Stimulated activated CD4-positive, alpha-beta T cell treated with anti-CD3 and anti-CD28 coated beads, Interleukin-1b, Interleukin-23, amount 100 ng/mL, for 48 hours (primary cell): ENCODE measurements around the gene MDK.
A peak's percentile ranks its signal among the peaks of the same experiment; 100 is the strongest.

Experiments used
- DNase-seq: peaks from one replicate; pipeline ENCODE4 v3.0.0-alpha.2; 2020

MDK gene

DNA sequence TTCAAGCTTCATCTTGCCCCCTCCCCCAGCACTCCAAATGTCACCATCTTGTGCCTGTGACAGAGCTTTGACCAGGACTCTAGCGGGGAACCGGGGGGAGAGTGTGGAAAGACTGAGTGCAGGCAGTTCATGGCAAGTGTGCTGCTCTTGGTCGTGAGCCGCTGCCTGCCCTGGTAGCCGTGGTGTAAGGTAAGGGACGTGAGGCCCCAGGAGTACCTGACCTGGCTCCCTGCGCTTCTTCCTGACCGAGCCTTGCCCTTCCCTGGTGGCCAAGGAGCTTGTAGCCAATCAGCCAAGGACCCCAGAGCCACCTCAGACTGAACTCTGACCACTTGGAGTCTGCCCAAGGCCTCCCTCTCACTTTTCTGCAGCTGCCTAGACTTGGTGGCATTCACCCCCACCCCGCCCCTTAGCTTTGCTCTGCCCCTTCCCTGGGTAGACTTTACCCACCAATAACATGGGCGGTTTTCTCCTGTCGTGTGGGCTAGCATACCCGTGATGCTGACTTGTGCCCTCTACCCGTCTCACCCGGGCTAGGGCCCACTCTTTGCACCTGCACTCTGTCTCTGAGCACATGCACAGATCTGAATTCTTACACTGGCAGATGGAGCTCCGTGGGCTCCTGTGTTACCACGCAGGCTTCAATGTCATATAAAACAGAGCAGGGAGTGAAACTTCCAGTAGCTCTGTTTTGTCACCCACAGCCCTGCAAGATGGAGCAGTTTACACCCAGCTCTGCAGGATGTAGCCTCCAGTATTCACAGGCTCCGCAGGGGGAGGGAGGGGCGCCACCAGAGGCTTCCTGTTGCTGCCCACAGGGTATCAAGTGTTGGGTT lies 32.7 kb upstream of the MDK start:
- DNase-seq, result no peak

DNA sequence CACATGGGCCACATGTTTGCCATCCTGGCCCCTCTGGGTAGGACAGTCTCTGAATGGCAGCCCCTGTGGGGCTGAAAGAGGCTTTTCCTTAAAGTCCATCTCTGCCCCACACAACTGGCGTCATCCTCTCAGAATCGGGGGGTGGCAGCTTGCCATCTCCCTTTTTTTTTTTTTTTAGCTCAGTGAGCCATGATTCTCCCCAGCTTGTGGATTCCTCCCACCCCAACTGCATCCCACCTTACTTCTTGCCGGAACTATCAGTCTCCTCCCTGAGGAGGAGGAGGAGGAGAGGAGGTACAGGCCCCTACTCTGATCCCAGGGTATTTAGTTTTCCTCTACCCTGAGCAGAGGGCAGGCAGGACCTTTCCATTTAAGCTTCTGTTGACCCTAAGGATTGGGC lies 30.8 kb upstream of the MDK start:
- DNase-seq, result no peak

DNA sequence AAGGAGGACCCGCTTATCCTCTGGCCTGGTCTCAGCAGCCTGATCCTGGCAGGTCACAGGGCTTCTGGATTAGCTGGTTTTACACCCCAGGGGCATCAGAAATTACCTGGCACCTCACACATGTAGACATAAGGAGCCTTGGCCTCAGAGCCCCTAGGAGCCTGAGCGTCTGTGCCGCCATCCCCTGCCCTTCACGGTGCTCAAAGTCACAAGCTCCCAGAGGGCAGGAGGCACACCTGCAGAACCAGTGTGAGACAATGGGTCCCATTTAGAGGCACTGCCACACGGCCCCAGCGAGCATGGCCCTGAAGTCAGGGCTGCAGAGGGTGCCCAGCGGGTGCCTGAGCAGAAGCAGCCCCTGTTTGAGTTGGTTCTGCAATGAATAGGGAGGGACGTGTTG lies 30.3 kb upstream of the MDK start:
- DNase-seq, result no peak

DNA sequence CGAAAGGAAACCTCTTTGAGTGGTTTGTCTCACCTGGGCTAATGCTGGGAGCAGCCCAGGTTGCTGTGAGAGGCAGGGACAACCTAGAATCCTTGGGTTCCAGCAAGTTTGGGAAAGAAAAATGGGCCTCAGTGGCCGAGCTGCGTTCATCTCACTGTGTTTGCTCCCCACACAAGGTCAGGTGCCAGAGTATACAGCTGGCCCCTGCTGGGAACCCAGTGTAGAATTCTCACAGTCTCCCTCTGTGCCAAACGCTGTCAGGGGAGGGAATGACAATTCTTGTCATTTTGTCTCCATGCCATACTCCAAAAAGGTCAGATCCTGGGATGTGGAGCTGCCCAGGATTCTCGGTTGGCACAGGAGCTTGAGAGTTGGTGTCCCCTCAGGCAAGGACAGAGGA lies 29.9 kb upstream of the MDK start:
- no peak for DNase-seq

DNA sequence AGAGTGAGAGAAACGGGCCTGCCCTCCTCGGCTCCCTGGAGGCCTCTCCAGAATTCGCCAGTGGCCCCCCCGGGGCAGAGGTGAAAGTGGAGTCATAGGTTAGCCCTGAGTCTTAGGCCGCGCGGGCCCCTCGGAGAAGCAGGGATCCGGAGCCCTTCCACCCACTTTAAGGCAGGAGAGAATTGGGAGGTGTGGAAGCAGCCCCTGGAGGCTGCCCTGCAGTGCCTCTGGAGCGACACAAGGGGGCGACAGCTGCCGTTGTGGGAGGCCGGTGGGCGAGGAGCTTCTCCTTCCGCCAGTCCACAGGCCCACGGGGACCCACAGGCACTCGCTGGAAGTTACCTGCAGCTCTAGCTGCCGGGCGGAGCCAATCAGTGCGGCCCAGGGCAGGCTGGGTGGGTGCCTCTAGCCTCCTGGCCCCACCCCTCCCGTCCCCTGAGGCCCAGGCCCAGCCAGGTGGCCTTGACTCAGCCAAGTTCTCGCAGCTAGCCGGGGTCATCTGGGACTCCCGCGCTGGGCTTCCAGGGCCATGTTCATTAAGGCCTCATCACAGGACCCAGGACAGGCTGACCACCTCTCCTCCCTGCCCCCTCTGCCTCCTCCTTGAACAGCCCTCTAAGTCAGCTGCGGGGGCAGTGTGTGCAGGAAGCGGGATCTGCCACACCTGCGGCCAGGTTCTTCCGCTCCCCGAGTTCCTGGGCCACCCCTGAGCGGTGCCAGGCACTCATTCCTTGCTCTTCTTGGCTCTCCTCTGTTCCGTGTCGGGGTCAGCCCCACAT lies 29.2 kb upstream of the MDK start:
- peak; percentile 81 for DNase-seq

DNA sequence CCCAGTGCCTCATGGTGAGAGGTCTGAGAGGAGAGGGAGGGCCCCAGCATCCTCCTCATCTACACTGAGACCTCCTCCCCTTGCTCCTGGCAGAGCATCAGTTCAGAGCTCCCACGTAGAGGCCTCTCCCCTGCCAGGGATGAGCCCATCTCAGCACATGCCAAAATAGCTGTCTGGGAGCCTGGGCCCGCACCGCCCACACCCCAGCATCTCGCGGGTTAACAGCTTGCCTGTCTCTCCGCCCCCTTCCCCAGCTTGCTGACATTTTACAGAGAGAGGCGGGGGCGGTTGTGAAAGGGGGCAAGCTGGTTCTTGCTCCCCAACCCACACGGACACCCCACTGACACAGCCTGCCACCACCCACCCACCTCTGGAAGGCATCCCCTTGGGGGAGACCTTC lies 27.8 kb upstream of the MDK start:
- DNase-seq, result peak; percentile 71

DNA sequence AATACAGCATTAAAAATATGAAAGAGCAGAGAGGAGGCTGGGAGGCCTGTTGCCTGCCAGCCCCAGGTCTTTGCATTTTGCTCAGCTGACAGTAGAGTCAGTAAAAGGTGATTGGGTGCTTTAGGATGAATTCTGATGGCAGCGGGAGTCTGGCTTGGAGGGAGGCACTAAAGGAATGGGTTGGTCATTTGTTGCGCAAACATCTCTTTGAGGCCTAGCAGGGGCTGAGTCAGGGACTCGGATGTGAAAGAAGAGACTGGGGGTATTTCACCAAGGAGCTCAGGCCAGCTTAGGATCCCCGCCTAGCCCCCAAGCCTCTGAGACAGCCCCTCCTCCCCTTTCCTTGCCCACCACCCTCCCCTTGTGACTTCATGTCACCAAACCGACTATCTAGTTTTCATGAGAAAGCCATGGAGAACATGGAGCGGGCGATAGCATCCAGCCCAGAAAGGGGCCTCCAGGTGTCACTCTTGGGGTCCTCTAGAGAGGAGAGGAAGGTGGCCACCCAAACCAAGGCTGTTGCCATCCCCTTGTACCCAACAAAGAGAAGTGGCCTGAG lies 24.5 kb upstream of the MDK start:
- DNase-seq, result no peak

DNA sequence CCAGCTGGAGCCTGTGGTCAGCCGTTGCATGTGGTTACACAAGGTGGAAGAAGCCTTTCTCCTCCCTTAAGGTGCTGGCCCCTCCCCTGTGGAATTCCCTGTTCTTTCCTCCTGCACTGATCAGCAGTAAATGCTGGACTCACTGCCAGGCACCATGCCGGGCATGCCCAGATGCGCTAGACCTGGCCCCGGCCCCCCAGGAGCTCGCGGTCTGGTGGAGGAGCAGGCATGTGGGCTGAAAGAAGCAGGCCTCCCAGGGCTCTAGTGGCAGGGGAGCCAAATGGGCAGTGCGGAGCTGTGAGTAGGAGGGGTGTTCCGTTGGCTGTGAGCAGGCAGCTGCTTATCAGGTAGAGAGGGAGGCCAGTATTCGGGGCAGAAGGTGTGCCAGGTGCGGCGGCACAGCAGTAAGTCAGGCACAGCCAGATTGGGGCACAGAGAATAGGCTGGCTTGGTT lies 24.0 kb upstream of the MDK start:
- no peak for DNase-seq

DNA sequence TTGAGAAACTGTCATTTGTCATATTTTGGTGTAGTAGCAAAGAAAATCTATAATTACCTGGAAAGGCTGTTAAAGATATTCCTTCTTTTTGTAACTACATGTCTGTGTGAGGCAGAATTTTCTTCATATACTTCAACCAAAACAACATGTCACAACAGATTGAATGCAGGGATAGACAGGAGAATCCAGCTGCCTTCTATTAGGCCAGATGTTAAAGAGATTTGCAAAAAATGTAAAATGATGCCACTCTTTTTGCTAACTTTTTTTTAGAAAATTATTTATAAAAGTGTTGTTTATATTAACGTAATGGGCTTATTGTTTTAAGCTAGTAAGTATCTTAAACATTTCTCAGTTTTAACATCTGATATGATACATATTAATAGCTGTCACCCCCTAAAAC lies 21.5 kb upstream of the MDK start:
- DNase-seq, result no peak

DNA sequence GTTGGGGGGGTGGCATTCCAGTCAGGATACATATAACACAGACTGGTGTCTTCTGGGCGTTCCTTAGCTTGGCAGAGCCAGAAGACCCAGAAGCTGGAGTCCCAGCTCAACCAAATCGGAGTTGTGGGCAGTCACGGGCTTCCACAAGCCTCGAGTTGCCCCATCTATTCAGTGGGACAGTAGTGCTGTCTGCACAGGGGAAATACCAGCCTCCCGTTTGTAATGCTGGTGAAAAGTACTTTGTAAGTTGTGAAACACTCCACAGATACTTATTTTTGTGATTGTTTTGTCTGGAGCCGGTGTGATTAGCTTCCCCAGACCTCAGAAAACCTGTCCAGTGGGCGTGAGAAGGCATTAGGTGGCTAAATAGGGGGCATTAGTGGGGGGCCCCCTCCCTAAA lies 20.6 kb upstream of the MDK start:
- DNase-seq, result no peak

DNA sequence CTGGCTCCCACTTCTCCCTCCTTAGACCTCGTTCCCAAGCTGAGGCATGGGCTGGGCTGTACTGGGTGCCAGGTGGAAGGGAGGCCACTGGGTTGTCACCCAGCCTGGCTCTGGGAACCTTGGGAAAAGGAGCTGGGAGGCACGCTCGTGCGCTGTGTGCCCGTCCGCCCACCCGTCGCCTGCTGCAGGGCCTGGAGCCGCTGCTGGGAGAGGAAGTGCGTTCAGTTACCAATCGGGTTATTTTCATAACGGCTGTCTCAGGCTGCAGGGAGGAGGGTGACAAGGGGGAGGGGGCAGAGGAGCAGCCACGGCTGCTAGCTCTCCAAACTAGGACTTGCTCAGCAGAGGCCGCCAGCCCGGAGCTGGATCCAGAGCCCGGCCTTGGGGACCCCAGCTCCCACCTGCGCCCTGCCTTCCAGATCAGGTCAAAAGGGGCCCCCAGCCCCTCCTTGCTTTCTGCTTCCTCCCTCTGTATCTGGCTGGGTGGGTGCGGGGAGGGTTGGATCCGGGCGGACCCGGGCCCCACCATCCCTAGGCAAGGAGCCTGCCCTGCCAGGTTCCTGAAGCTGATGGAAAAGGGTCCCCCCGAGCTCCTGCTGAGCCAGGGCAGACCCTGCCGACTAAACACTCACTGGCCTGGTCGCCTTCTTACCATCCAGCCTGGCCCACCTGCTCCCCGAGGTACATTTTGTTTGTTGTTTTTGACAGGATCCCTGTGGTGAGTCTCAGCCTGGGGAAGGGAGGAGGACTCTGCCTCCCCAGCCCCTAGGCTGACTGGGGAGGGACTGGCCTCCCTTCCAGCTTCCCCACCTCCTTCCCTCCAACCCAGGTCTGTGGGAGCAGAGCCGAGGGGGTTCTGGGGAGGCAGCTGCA lies 19.9 kb upstream of the MDK start:
- peak; percentile 69 for DNase-seq

DNA sequence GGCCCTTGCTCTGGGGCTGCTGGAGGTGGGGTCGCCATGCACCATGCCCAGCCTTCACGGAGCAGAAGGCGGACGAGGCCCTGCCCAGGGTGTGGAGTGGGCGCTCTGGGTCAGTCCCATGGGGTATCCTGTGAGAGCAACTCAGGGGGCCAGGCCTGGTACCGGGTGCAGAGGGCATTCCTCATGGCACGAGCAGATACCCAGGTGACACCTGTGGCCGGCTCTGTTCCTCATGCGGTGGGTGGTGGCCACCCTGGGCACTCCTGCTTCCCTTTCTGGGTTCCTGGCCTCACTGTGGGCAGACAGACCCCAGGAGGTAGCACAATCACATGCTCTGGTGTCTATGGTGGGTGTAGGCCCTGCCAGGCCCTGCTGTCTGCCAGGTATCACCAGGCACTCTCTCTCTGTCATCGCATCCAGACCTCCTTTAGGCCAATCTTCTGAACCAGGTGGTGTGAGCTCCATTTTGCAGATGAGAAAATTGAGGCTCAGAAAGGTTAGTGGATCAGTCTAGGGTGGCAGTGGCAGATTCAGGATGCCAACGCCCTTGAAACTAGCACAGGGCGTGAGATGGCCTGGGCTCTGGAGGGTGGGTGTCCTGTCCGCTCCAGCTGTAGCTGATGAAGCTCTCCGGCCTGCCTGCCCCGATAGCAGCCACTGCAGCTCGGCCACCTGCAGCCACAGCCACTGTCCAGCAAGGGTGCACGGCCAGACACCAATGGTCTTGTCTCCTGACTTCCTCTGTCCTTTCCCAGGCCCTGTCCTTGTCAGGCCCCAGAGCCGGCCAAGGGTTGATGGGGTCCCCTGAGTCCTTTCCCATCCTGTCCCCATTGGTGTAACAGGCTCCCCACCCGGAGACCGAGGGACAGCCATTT lies 19.1 kb upstream of the MDK start:
- no peak for DNase-seq

DNA sequence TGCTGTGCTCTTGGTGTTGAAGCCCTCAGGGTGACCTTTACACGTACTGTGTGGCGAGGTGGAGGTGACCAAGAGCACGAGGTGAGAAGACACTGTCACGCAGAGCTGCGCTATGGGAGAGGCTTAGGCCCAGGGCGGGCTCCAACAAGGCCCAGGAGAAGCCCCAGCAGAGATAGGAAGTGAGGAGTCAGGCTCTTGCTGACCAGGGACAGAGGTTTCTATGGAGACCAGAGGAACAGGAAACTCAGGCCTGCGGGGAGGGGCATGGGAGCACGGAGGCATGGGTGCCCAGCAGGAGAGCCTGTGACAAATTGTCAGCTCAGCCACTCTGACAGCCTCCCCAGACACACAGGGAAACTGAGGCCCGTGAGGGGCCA lies 18.4 kb upstream of the MDK start:
- no peak for DNase-seq

DNA sequence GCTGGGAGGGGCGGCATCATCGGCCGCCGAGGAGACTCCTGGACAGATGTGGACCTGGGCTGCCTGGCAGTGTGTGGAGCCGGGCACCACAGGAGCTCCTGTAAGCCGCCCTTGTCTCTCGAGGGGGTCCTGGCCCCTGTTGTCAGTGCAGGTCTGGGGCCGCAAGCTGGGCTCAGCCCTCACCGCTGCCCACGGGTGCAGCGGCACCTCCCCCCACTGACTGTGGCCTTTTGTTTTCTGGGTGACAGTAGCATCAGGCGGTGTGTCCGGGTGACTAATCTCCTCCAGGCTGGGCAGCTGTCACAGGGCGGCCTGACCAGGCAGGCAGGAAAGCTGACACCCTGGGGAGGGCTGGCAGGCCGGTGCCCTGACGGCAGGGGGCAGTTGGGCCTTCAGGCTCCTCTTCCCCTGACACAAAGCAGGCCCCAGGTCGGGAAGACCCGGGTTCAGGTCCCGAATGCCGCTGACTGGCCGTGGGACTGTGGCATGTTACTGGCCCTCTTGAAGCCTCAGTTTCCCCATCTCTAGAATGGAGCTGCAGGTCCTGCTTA lies 17.9 kb upstream of the MDK start:
- no peak for DNase-seq

DNA sequence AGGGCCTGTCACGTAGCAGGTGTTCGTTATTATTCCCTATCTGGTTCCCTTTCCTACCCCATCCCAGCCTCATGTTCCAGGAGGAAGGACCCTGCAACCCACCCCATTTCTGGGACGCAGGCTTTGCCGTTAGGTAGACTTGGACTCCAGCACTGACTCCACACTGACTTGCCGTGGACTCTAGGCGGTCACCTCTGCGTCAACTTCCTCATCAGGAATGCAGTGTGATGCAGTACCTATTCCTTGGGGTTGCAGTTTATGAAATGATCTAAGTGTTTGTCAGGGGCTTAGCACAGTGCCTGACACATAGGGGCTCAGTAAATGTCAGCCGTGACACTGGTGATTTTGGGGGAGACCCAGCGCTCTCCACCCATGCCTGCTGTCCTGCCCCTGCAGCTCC lies 17.4 kb upstream of the MDK start:
- DNase-seq, result no peak

DNA sequence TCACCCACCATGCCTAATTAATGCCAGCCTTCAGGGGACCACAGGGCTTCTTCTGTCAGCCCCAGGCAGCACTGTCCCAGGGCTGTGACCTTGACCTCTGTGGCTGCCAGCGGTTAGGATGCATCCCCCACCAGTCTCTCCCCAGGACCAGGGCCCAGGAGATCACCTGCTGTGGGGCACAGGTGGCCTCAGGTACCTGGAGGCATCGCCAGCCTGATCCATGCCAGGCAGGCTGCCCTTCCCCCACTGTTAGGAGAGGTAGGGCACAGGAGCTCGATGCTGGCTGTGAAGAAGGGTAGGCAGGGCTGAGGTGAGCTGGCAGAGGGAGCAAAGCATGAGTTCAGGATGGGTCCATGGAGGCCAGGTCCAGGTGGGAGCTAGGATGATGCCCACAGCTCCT lies 16.7 kb upstream of the MDK start:
- no peak for DNase-seq

DNA sequence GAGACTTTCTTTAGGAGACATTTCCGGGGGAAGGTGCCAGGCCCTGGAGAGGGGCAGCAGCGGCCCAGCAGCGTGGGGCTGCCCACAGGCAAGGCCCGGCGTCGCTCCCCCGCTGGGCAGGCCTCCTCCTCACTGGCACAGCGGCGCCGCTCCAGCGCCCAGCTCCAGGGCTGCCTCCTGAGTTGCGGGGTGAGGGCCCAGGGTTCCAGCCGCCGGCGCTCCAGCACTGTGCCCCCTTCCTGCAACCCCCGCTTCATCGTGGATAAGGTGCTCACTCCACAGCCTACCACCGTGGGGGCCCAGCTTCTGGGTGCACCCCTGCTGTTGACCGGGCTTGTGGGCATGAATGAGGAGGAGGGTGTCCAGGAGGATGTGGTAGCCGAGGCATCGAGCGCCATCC lies 15.2 kb upstream of the MDK start:
- DNase-seq, result no peak

DNA sequence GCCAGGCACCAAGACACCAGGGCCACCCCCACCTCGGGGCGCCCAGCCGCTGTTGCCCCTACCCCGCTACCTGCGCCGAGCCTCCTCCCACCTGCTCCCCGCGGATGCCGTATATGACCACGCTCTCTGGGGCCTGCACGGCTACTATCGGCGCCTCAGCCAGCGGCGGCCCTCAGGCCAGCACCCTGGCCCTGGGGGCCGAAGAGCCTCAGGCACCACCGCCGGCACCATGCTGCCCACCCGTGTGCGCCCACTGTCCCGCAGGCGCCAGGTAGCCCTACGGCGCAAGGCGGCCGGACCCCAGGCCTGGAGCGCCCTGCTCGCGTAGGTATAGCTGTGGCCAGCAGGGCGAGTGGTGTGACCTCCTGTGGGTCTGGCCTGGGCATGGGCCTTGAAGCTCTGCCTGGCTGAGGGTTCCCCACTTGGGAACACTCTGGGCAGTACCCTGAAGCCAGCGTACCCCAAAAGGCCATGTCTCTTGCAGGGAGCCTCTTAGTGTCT lies 14.8 kb upstream of the MDK start:
- no peak for DNase-seq

DNA sequence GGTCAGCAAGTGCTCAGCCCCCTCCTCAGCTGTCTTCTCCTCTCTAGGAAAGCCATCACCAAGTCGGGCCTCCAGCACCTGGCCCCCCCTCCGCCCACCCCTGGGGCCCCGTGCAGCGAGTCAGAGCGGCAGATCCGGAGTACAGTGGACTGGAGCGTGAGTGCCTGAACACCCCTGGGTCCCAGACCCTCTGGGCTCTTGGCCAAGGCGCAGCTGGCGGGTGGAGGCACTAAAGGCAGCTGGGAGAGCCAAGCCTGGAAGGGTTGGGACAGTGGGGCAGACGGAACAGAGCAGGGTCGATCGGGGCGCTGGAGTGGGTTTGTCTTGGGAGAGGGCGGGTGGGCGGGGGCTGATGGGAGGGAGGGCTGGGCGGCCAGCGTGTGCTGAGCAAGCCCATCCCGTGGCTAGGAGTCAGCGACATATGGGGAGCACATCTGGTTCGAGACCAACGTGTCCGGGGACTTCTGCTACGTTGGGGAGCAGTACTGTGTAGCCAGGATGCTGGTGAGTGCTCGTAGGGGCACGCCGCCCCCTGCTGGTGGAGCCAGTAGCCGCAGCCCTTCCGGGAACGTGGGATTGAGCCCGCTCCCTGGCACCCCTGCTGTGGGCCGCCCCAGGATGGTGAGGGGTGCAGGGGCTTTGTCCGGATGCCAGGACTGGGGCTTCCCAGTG lies 14.1 kb upstream of the MDK start:
- peak; percentile 68 for DNase-seq

DNA sequence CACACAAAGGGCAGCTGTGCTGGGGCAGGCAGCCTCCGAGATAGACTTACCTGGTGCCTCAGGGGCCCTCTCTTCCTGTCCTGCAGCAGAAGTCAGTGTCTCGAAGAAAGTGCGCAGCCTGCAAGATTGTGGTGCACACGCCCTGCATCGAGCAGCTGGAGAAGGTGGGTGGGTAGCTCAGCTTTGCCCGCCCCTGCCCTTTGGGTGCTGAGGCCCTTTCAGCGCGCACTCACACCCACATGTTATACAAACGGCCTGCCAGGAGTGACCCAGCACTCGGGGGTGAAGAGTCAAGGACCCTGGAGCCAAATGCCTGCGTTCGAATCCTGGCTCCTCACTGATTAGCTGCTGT lies 13.6 kb upstream of the MDK start:
- no peak for DNase-seq
